MCF 10A (cell line): ENCODE data around the gene KISS1. TPM values are rescaled to one million over a fixed set of nuclear protein-coding genes. Genes with fewer than 3 reads are reported as not detected.

ENCODE experiments used
- BruUV-seq: library from RNA; stranded (reverse); fragments of 400-500 nt; replicated peaks from 2 replicates; lab custom pipeline; 2021; lab: Mats Ljungman, UMichigan
- CTCF ChIA-PET: fragments of 300-600 bp; sonication (Branson Sonifier 250); formaldehyde crosslinking; extraction: SDS; loops from one replicate; lab custom pipeline; 2021; ENCODE audit warnings: antibody characterized with exemption, inconsistent platforms; lab: Yijun Ruan, JAX
- POLR2A ChIA-PET: fragments of 300-600, 350-650 bp; sonication (Branson Sonifier 250); formaldehyde crosslinking; extraction: SDS; loops from one replicate; lab custom pipeline; 2020; ENCODE audit warnings: antibody characterized with exemption, inconsistent platforms; lab: Yijun Ruan, JAX
- DNase-seq: peaks from one replicate; pipeline ENCODE4 v3.0.0-alpha.2; 2018; ENCODE audit not compliant: unreplicated experiment
- H3K27ac Mint-ChIP-seq: one replicate; pipeline ENCODE4 v1.8.0; 2022; ENCODE audit warnings: mild to moderate bottlenecking, low read depth, mixed read lengths; ENCODE audit not compliant: unreplicated experiment
- H3K27me3 Mint-ChIP-seq: one replicate; pipeline ENCODE4 v1.8.0; 2022; ENCODE audit warnings: mixed read lengths; ENCODE audit not compliant: insufficient read depth, unreplicated experiment
- H3K36me3 Mint-ChIP-seq: one replicate; pipeline ENCODE4 v1.8.0; 2022; ENCODE audit warnings: mild to moderate bottlenecking, moderate library complexity, mixed read lengths; ENCODE audit not compliant: insufficient read depth, unreplicated experiment
- H3K4me1 Mint-ChIP-seq: one replicate; pipeline ENCODE4 v1.8.0; 2022; ENCODE audit warnings: mixed read lengths; ENCODE audit not compliant: insufficient read depth, unreplicated experiment
- H3K4me3 Mint-ChIP-seq: one replicate; pipeline ENCODE4 v1.8.0; 2022; ENCODE audit warnings: mild to moderate bottlenecking, moderate library complexity, mixed read lengths; ENCODE audit not compliant: unreplicated experiment
- H3K9me3 Mint-ChIP-seq: one replicate; pipeline ENCODE4 v1.8.0; 2022; ENCODE audit warnings: mixed read lengths; ENCODE audit not compliant: unreplicated experiment
- intact Hi-C: fragments of 100-400 bp; cut with micrococcal nuclease; formaldehyde crosslinking; loops from 2 replicates; pipeline ENCODE4 v1.14.1; 2022
- total RNA-seq: library from RNA; stranded (reverse); gene quantifications from 2 replicates; pipeline ENCODE4 v1.2.3, GENCODE V29; 2022
- TF ChIP-seq, protein P1 (sequence below): fragments of 200-600 bp; IDR thresholded peaks from one replicate; pipeline ENCODE4 v1.8.0; 2022; ENCODE audit warnings: antibody characterized with exemption, mild to moderate bottlenecking; ENCODE audit not compliant: unreplicated experiment

KISS1 gene
- total RNA-seq, 1 experiment from 2014 or later, result not detected

DNA sequence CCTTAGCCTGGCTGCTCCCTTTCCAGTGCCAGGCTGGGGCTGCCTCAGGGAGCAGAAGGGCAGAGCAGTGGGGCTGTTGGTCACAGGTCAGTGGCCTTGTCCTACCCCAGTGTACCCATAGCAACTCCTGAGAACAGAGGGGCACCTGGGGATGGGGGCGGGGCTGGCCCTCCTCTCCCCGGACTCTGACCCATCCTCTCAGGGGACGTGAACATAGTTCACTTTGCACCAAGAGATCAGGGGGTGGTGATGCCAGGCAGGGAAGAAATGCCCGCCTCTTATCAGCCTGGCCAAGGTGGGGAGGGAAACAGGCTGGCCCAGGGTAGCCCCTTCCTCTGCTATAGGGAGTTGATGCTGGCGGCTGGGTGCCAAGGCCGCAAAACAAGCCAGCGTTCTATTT, 49.3 kb downstream of the KISS1 start:
- Mint-ChIP-seq H3K27me3 (no peaks in the 10 kb centered on the region), H3K27ac (no peak overlapping the region), H3K36me3 (peaks cover 12% of the 10 kb centered on the region), H3K4me3 (no peak overlapping the region), H3K9me3 (no peaks in the 10 kb centered on the region), H3K4me1 (peaks cover 52% of the 10 kb centered on the region)
- ChIA-PET CTCF (interaction anchor here (0.5 to 0.8 kb wide), 2 partner anchors 60 to 637 kb away, joined by 3 read pairs; no protein-coding TSS in a partner anchor), POLR2A (no interaction called here)
- intact Hi-C loops, result no loop called here
- TF ChIP-seq, protein P1, sequence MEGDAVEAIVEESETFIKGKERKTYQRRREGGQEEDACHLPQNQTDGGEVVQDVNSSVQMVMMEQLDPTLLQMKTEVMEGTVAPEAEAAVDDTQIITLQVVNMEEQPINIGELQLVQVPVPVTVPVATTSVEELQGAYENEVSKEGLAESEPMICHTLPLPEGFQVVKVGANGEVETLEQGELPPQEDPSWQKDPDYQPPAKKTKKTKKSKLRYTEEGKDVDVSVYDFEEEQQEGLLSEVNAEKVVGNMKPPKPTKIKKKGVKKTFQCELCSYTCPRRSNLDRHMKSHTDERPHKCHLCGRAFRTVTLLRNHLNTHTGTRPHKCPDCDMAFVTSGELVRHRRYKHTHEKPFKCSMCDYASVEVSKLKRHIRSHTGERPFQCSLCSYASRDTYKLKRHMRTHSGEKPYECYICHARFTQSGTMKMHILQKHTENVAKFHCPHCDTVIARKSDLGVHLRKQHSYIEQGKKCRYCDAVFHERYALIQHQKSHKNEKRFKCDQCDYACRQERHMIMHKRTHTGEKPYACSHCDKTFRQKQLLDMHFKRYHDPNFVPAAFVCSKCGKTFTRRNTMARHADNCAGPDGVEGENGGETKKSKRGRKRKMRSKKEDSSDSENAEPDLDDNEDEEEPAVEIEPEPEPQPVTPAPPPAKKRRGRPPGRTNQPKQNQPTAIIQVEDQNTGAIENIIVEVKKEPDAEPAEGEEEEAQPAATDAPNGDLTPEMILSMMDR, result no peak
- DNase-seq, result no peak
- BruUV-seq, result no TSS peak

DNA sequence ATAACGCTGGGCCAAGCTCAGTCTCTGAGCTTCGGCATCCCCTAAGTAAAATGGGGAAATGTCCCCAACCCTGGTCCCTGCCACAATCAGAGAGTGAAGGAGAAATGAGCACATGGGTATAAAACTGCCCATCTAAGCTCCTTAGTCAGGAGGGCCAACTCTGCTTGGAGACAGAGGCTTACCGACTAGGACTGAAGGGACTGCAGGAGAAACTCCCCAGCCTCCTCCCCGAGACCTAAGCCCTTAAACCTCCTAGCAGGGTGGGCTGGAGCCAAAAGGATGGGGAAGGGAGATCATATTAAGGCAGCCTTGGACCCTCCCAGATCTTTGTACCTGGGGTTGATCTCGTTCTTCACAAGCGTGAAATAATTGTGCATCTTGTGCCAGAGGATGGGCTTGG, 50.0 kb downstream of the KISS1 start:
- POLR2A ChIA-PET, result interaction anchor here (0.6 to 0.8 kb wide), 3 partner anchors 8 to 287 kb away, joined by 3 to 5 read pairs (median 3); no protein-coding TSS in a partner anchor

DNA sequence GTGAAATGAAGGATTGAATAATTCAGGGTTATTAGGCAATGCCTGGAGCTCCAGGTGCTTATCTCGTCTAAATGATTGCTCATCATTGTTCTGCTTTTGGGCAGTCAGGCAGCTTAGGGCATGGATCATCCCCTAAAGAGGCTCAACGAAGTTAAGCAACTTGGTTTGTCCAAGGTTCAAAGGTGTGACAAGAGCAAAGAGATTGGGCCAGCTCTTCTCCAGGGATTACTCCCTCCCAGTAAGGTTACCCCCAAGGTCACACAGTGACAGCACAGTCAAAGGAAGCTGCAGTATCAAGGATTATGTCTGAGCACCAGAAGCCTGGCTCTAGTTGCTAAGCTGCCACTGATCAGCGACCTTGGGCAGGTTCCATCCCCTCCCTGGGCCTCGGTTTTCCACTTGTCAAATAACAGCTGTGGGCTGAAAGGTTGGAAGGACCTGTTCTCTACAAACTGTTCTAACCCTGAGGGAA, 51.2 kb downstream of the KISS1 start:
- no TSS peak for BruUV-seq
- Mint-ChIP-seq H3K4me3 (no peak overlapping the region), H3K27me3 (no peaks in the 10 kb centered on the region), H3K36me3 (peaks cover 28% of the 10 kb centered on the region), H3K9me3 (no peaks in the 10 kb centered on the region), H3K4me1 (peaks cover 41% of the 10 kb centered on the region), H3K27ac (peak overlapping the region; percentile 41)
- intact Hi-C loops, result no loop called here
- TF ChIP-seq, protein P1, result no peak
- DNase-seq, result no peak
- ChIA-PET POLR2A (interaction anchor here (0.7 to 1.8 kb wide), 11 partner anchors 9 to 330 kb away, joined by 3 to 12 read pairs (median 4); no protein-coding TSS in a partner anchor), CTCF (interaction anchor here (0.6 to 2.8 kb wide), 15 partner anchors 9 to 356 kb away, joined by 3 to 31 read pairs (median 4); no protein-coding TSS in a partner anchor)

More for the DNA sequence above, 50.0 kb downstream of the KISS1 start:
- intact Hi-C loops, result no loop called here
- Mint-ChIP-seq H3K36me3 (peaks cover 15% of the 10 kb centered on the region), H3K4me3 (no peak overlapping the region), H3K27ac (no peak overlapping the region), H3K9me3 (no peaks in the 10 kb centered on the region), H3K4me1 (peaks cover 52% of the 10 kb centered on the region), H3K27me3 (no peaks in the 10 kb centered on the region)
- DNase-seq, result no peak
- BruUV-seq, result no TSS peak
- CTCF ChIA-PET, result interaction anchor here (0.8 to 2.0 kb wide), 6 partner anchors 10 to 286 kb away, joined by 3 to 9 read pairs (median 3); no protein-coding TSS in a partner anchor
- TF ChIP-seq, protein P1, result no peak

DNA sequence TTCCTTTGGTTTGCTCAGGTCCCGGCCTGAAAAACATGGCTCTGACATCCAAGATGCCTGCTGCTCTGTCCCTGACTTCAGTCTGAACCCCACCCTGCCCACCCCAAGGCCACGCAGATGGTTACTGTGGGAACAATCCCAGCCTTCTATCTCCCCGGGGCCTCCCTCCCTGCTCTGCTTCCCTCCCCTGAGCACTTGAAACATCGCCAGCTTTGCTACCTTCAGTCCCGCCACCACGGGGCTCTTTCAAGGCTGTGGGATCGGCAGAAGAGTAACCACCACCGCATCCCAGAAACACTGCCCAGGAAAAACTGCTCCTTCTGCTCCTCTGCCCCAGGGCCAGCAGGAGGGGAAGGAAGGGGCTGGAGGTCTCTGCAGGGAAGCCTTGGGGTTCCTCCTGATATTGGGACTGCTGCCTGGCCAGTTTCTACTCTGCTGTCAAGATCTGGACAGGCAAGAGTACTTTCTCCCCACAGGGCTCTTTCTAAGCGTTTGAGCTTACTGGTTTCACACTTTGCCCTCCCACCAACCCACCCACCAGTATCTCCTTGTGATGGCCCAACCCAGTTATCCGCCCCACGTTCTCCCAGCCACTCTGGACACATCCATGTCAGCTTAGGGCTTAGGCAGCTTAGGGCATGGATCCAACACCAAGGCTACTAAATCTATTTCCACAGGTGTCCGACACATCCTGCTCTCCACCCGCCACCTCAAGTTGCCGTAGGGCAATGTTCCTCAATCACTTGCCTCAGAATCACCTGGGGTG, 52.8 kb downstream of the KISS1 start:
- Mint-ChIP-seq H3K9me3 (no peaks in the 10 kb centered on the region), H3K4me3 (no peak overlapping the region), H3K27ac (no peak overlapping the region), H3K4me1 (peaks cover 25% of the 10 kb centered on the region), H3K27me3 (no peaks in the 10 kb centered on the region), H3K36me3 (peaks cover 34% of the 10 kb centered on the region)
- TF ChIP-seq, protein P1, result no peak
- intact Hi-C loops, result no loop called here
- CTCF ChIA-PET, result interaction anchor here (0.5 to 2.8 kb wide), 6 partner anchors 10 to 272 kb away, joined by 3 to 31 read pairs (median 5); no protein-coding TSS in a partner anchor
- POLR2A ChIA-PET, result interaction anchor here (0.5 to 1.8 kb wide), 5 partner anchors 8 to 727 kb away, joined by 3 to 10 read pairs (median 3); partner anchors contain the start of gene ETNK2
- DNase-seq, result no peak
- BruUV-seq, result no TSS peak
